Endothelial cell of umbilical vein (primary cell): ENCODE results near the gene LDHA. TPM values are rescaled to one million over a fixed set of nuclear protein-coding genes. Genes with fewer than 3 reads are reported as not detected.

Experiments used
- BruUV-seq: library from RNA; stranded (reverse); fragments of 400-500 nt; replicated peaks from 2 replicates; lab custom pipeline; 2021; lab: Mats Ljungman, UMichigan
- CTCF ChIA-PET: fragments of 300-600, 350-600 bp; sonication (Branson Sonifier 250); formaldehyde crosslinking; loops from one replicate; lab custom pipeline; 2021; ENCODE audit warnings: antibody characterized with exemption, inconsistent platforms; lab: Charles Lee
- POLR2A ChIA-PET: fragments of 300-600, 350-600 bp; sonication (Branson Sonifier 250); formaldehyde crosslinking; loops from one replicate; lab custom pipeline; 2021; ENCODE audit warnings: antibody characterized with exemption, inconsistent platforms; lab: Charles Lee
- DNase-seq: peaks from one replicate; pipeline ENCODE4 v3.0.0-alpha.2; 2011; ENCODE audit warnings: low read depth, low spot score
- FAIRE-seq: peaks from 2 replicates; lab custom pipeline; 2011; peaks lifted over from hg19 to GRCh38; lab: Jason Lieb, UNC
- H2AFZ ChIP-seq: 2 replicates; pipeline ENCODE4 v1.6.0; 2012; ENCODE audit warnings: low read depth, low read length, control low read depth, inconsistent platforms
- H3K27ac ChIP-seq: 2 replicates; pipeline ENCODE4 v1.5.1; 2011; ENCODE audit warnings: low read depth, mild to moderate bottlenecking, control low read depth, low read length, moderate library complexity; ENCODE audit not compliant: insufficient read depth
- H3K27me3 ChIP-seq, 2 experiments: 2 replicates each; pipeline versions ENCODE4 v1.6.0 to v1.6.1; 2011; ENCODE audit warnings: low read length in 2 of 2, mixed read lengths in 1 of 2; ENCODE audit not compliant: control insufficient read depth in 2 of 2, insufficient read depth in 2 of 2
- H3K36me3 ChIP-seq, 2 experiments: 2 replicates in 1 of 2; 3 replicates in 1 of 2; pipeline ENCODE4 v1.5.1; 2011; ENCODE audit warnings: low read length in 2 of 2, mild to moderate bottlenecking in 1 of 2, moderate library complexity in 1 of 2; ENCODE audit not compliant: control insufficient read depth in 2 of 2, insufficient read depth in 2 of 2; ENCODE audit errors: extremely low read depth in 1 of 2
- H3K4me1 ChIP-seq: 3 replicates; pipeline ENCODE4 v1.5.1; 2011; ENCODE audit warnings: mild to moderate bottlenecking, low read length; ENCODE audit not compliant: control insufficient read depth, insufficient read depth; ENCODE audit errors: extremely low read depth
- H3K4me2 ChIP-seq: 2 replicates; pipeline ENCODE4 v1.6.1; 2011; ENCODE audit warnings: low read length, control low read depth, mixed read lengths; ENCODE audit not compliant: insufficient read depth
- H3K4me3 ChIP-seq, 3 experiments: fragments of 200-600 bp in 1 of 3; sonication (generic), shearing (Covaris generic) in 1 of 3; replicated peaks in 1 of 3; 2 replicates each; pipeline ENCODE4 v1.5.1; 2011 to 2016; ENCODE audit warnings: control low read depth in 3 of 3, low read length in 3 of 3, mild to moderate bottlenecking in 2 of 3, inconsistent platforms in 1 of 3, low read depth in 1 of 3, moderate library complexity in 1 of 3; ENCODE audit not compliant: insufficient read depth in 1 of 3
- H3K79me2 ChIP-seq: 2 replicates; pipeline ENCODE4 v1.6.0; 2012; ENCODE audit warnings: low read length, inconsistent platforms; ENCODE audit not compliant: control insufficient read depth, insufficient read depth
- H3K9ac ChIP-seq: replicated peaks from 2 replicates; pipeline ENCODE3; 2011; ENCODE audit warnings: low read length, control low read depth; ENCODE audit not compliant: insufficient read depth; ENCODE audit errors: extremely low read depth
- H3K9me1 ChIP-seq: replicated peaks from 3 replicates; pipeline ENCODE4 v1.6.0; 2011; ENCODE audit warnings: mild to moderate bottlenecking, low read length; ENCODE audit not compliant: control insufficient read depth, insufficient read depth; ENCODE audit errors: extremely low read depth
- H3K9me3 ChIP-seq: replicated peaks from 2 replicates; pipeline ENCODE4 v1.5.1; 2012; ENCODE audit warnings: low read length, inconsistent platforms; ENCODE audit not compliant: control insufficient read depth, insufficient read depth
- H4K20me1 ChIP-seq: replicated peaks from 2 replicates; pipeline ENCODE3; 2011; ENCODE audit warnings: mild to moderate bottlenecking, low read length; ENCODE audit not compliant: control insufficient read depth, insufficient read depth; ENCODE audit errors: extremely low read depth
- CTCF ChIP-seq, 2 donors: IDR thresholded peaks; 1 replicate in 1 of 2; 2 replicates in 1 of 2; pipeline ENCODE4 v1.5.1; 2011; ENCODE audit warnings: low read length in 2 of 2, mild to moderate bottlenecking in 2 of 2, moderate library complexity in 2 of 2, control low read depth in 1 of 2, inconsistent platforms in 1 of 2, low read depth in 1 of 2; ENCODE audit not compliant: insufficient read depth in 1 of 2; ENCODE audit errors: extremely low read depth in 1 of 2
- EZH2 ChIP-seq: IDR thresholded peaks from 2 replicates; pipeline ENCODE4 v1.6.1; 2012; ENCODE audit warnings: borderline replicate concordance, low read depth, mild to moderate bottlenecking, moderate library complexity, low read length, inconsistent platforms; ENCODE audit not compliant: severe bottlenecking
- FOS ChIP-seq: IDR thresholded peaks from 2 replicates; pipeline ENCODE4 v1.6.1; 2011; ENCODE audit warnings: mild to moderate bottlenecking, low read length, moderate library complexity, borderline replicate concordance; ENCODE audit not compliant: insufficient read depth
- GATA2 ChIP-seq: IDR thresholded peaks from 2 replicates; pipeline ENCODE4 v1.7.0; 2011; ENCODE audit warnings: low read depth, mild to moderate bottlenecking, moderate library complexity, mixed read lengths, low read length; ENCODE audit not compliant: insufficient read length, insufficient read depth
- JUN ChIP-seq: IDR thresholded peaks from 2 replicates; pipeline ENCODE4 v1.6.1; 2011; ENCODE audit warnings: borderline replicate concordance, low read depth; ENCODE audit not compliant: insufficient read length, insufficient read depth
- MAX ChIP-seq: IDR thresholded peaks from 2 replicates; pipeline ENCODE4 v1.6.1; 2011; ENCODE audit not compliant: insufficient read depth, insufficient read length
- MYC ChIP-seq: IDR thresholded peaks from one replicate; pipeline ENCODE4 v1.6.1; 2011; ENCODE audit warnings: mild to moderate bottlenecking, low read depth, low read length
- POLR2A ChIP-seq: IDR thresholded peaks from 2 replicates; pipeline ENCODE4 v1.6.1; 2012; ENCODE audit warnings: low read depth, mild to moderate bottlenecking, control low read depth, low read length
- POLR2AphosphoS5 ChIP-seq: IDR thresholded peaks from 2 replicates; pipeline ENCODE4 v1.6.1; 2012; ENCODE audit warnings: low read depth, mild to moderate bottlenecking, control low read depth, low read length, moderate library complexity; ENCODE audit not compliant: insufficient read depth
- dilution Hi-C: fragments of 300-500 bp; cut with MboI; formaldehyde crosslinking; loops from one replicate; pipeline ENCODE4 v1.15.0; 2019; ENCODE audit warnings: low sequenced_read_pairs; ENCODE audit not compliant: extremely low pct_ligation_motif_present
- intact Hi-C: fragments of 100-400 bp; cut with micrococcal nuclease; formaldehyde crosslinking; loops from one replicate; pipeline ENCODE4 v1.10.0; 2022
- polyA plus RNA-seq, 4 experiments: library from polyadenylated mRNA; depleted of rRNA in 3 of 4; stranded (reverse) in 3 of 4; unstranded in 1 of 4; fragments of >200 nt; gene quantifications; 2 replicates each; pipeline versions ENCODE4 v1.2.1 to v1.2.3, GENCODE V29; 2011 to 2012; ENCODE audit warnings: missing spikeins in 1 of 4
- total RNA-seq: library from RNA; stranded (reverse); gene quantifications from 2 replicates; pipeline ENCODE4 v1.2.3, GENCODE V29; 2021

The LDHA gene
- total and polyA plus RNA-seq, 2 donors (not counting 3 experiments of a cell fraction or from before 2014, with no cell fraction given) = 265 to 537 TPM

GRCh38 chr11:18366286-18366685, 28.1 kb upstream of the LDHA start:
- no peaks in the 10 kb centered on the region for H3K27me3 ChIP-seq
- no peak overlapping the region for H3K4me2 ChIP-seq
- dilution Hi-C loops (no loop called here), intact Hi-C loops (no loop called here)
- no peak overlapping the region for H3K9ac ChIP-seq
- H3K9me1 ChIP-seq = no peaks in the 10 kb centered on the region
- no peaks in the 10 kb centered on the region for H4K20me1 ChIP-seq
- H3K79me2 ChIP-seq = no peaks in the 10 kb centered on the region
- BruUV-seq = no TSS peak
- no peak overlapping the region for H2AFZ ChIP-seq
- ChIA-PET POLR2A (no interaction called here), CTCF (no interaction called here)
- DNase-seq = no peak
- no peak overlapping the region for H3K27ac ChIP-seq
- no peak for FAIRE-seq
- no peak for TF ChIP-seq POLR2A
- TF ChIP-seq EZH2 = no peak
- TF ChIP-seq FOS = no peak
- no peak for TF ChIP-seq MYC
- H3K4me1 ChIP-seq = no peaks in the 10 kb centered on the region
- H3K9me3 ChIP-seq = no peaks in the 10 kb centered on the region
- H3K36me3 ChIP-seq = peaks cover 10 to 18% of the 10 kb centered on the region in 2 experiments
- H3K4me3 ChIP-seq = no peak overlapping the region

- POLR2A ChIA-PET = interaction anchor here (1.2 kb wide), 1 partner anchor 27 kb away, joined by 11 read pairs; the partner anchor contains the start of gene LDHA
These were observed 26.9 kb upstream of the LDHA start for GRCh38 chr11:18367431-18367830.

More at GRCh38 chr11:18367431-18367830, 26.9 kb upstream of the LDHA start:
- Histone ChIP-seq H3K9ac (no peak overlapping the region), H3K79me2 (no peaks in the 10 kb centered on the region), H3K9me3 (no peaks in the 10 kb centered on the region), H2AFZ (no peak overlapping the region), H3K4me3 (no peak overlapping the region), H4K20me1 (no peaks in the 10 kb centered on the region), H3K27me3 (no peaks in the 10 kb centered on the region), H3K36me3 (peaks cover 5 to 13% of the 10 kb centered on the region in 2 experiments), H3K27ac (no peak overlapping the region), H3K4me2 (no peak overlapping the region), H3K4me1 (no peaks in the 10 kb centered on the region), H3K9me1 (no peaks in the 10 kb centered on the region)
- dilution Hi-C loops = no loop called here
- intact Hi-C loops = no loop called here
- DNase-seq (no peak), FAIRE-seq (peak; percentile 63)
- BruUV-seq = no TSS peak
- no peak for TF ChIP-seq POLR2AphosphoS5
- no peak for TF ChIP-seq CTCF (IDR thresholded peaks at IDR 0.05; ENCODE audit: extremely low read depth in 1 of 2, insufficient read depth in 1 of 2, low read depth in 1 of 2, low read length in 2 of 2)
- no peak for TF ChIP-seq MYC
- TF ChIP-seq FOS = no peak
- no peak for TF ChIP-seq MAX
- no peak for TF ChIP-seq GATA2
- no peak for TF ChIP-seq POLR2A
- TF ChIP-seq JUN = no peak
- TF ChIP-seq EZH2 = no peak
- CTCF ChIA-PET = no interaction called here
